HG03460 (cell line): Measurements from ENCODE around the gene LNPK.
"Not testable (repeated sequence)": the region's sequence is repeated elsewhere in the genome, so short reads cannot be mapped to it uniquely, and the experiment has no call there.

ENCODE experiments used
- ATAC-seq: cut with Tn5 transposase; IDR thresholded peaks from one replicate; pipeline ENCODE4 v1.9.1; 2021; ENCODE audit not compliant: unreplicated experiment

Gene LNPK

DNA sequence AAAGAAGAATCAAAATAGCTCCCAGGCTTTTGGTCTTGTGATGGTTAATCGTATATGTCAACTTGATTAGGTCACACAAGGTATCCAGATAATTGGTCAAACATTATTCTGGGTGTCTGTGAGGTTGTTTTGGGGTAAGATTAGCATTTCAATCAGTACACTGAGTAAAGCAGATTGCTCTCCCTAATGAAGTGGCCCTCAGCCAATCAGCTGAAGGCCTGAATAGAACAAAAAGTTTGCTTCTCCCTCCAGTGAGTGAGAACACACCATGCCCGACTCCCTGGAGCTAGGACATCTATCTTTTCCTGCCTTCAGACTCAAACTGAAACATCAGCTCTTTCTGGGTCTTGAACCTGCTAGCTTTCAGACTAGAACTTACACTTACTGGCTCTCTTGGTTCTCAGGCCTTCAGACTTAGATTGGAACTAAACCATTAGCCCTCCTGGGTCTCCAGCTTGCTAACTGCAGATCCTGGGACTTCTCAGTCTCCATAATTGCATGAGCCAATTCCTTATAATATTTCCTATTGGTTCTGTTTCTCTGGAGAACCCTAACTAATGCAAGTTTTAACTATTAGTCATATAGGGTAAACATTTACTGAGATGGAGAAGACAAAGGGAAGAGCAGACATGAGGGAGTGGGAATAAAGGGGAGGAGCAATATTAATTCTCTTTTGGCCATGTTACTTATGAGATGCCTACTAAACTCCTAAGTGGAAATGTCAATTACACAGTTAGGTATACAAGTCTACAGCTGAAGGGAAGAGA, 25.5 kb downstream of the LNPK start:
- ATAC-seq, result no peak

- no peak for ATAC-seq
These were observed 28.7 kb downstream of the LNPK start for GRCh38 chr2:175973373-175973772.

DNA sequence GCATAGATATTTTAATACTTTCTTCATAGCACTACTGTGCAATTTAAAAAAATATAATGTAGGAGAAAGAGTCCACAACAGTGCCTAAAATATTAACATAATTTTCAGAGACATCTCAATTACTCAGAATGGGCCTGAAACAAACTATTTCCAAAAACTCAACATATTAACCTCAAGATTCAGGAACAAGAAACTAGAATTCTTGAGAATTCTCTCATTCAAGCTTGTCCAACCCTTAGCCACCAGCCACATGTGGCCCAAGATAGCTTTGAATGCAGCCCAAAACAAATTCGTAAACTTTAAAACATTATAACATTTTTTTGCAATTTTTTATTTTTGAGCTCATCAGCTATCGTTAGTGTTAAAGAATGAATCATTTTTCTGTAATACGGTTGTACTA, 35.2 kb downstream of the LNPK start:
- no peak for ATAC-seq

DNA sequence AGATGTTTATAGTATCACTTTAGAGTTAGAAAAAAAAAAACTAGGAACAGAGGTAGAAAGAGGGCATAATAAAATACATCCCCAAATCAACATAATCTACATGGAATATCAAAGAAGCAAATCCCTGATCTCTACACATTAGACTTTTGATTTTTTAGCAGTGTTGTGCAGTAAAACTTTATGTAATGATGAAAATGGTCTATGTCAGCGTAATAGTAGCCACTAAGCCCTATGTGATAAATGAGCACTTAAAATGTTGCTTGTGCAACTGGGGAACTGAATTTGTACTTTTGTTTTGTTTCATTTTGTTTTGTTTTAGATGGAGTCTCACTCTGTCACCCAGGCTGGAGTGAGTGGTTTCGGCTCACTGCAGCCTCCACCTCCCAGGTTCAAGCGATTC, 36.3 kb downstream of the LNPK start:
- ATAC-seq, result no peak

- no peak for ATAC-seq
These were observed 37.9 kb downstream of the LNPK start for GRCh38 chr2:175964195-175964594.

DNA sequence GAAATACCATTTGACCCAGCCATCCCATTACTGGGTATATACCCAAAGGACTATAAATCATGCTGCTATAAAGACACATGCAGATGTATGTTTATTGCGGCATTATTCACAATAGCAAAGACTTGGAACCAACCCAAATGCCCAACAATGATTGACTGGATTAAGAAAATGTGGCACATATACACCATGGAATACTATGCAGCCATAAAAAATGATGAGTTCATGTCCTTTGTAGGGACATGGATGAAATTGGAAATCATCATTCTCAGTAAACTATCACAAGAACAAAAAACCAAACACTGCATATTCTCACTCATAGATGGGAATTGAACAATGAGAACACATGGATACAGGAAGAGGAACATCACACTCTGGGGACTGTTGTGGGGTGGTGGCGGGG, 38.9 kb downstream of the LNPK start:
- not testable (repeated sequence) for ATAC-seq

DNA sequence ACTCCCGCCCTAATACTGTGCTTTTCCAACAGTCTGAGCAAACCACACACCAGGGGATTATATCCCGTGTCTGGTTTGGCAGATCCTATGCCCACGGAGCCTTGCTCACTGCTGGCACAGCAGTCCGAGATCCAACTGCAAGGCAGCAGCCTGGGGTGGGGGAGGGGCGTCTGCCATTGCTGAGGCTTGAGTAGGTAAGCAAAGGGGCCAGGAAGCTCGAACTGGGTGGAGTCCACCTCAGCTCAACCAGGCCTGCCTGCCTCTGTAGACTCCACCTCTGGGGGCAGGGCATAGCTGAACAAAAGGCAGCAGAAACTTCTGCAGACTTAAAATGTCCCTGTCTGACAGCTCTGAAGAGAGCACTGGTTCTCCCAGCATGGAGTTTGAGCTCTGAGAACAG, 44.2 kb downstream of the LNPK start:
- ATAC-seq, result no peak

DNA sequence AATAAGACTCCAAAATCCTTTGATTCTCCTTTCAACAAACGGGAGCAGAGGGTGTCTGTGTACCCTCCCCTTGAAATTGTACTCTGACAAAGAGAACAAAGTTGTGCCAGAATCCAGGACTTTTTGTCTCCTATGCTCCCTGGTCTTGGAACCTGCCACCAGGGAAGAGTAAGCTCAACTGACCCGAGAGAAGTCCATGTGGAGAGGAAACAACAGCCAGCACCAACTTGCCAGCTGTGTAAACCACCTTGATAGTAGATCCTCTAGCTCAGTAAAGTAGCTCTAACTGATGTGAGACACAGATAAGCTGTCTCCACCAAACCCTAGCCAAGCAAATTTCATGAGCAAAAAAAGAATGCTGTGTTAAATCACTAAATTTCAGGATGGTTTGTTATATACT, 46.9 kb downstream of the LNPK start:
- ATAC-seq, result no peak

DNA sequence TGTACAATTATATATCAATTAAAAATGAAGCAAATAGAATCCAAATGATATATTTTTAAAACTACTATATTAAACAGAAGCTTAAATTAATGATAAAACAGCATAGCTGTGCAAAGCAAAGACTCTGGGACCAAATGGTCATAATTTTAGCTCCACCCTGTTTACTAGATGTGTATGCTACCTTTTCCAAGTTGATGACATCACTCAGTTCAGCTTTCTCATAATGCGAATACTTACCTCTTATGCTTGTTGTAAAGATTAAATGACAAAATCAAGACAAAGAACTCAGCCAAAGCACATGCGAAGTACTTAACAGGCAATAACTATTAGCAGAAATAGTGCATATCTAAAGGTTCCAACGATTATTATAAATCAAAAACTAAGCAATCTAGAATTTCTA, 51.6 kb downstream of the LNPK start:
- no peak for ATAC-seq

DNA sequence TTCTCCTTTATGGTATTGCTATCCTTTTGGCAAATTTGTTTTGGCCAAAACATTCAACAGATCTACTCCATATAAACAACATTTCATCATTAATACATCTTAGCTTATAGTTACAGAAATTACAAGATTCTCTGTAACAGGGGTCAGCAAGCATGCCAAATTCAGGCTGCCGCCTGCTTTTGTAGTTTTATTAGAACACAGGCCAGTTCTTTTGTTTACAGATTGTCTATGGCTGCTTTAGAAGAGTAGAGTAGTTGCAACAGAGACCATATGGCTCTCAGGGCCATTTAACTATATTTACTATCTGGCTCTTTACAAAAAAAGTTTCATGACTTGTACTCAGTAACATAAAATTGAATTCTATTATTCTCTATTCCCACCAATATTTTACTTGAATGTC, 53.9 kb downstream of the LNPK start:
- ATAC-seq, result no peak

DNA sequence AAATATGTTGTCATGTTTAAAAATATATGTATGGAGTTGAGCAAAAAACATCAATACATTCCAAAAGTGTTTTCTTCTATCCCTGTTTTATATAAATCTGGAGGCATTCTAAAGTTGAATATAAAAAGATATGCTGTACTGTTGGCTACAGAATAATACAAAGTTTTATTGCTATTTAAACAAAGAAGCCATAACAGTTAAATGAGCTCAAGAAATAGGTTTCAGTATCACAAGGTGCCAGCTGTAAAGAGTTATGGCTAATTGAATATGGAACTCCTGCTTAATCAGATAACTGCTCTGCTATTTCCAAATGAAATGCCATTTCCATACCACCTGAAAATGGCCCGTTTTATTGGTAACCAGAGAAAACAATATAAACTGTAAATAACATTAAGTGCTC, 55.0 kb downstream of the LNPK start:
- ATAC-seq, result no peak

GRCh38 chr2:175941699-175942098, 60.4 kb downstream of the LNPK start:
- no peak for ATAC-seq

GRCh38 chr2:175937216-175937615, 64.9 kb downstream of the LNPK start:
- no peak for ATAC-seq

GRCh38 chr2:175935289-175936181, 66.5 kb downstream of the LNPK start:
- no peak for ATAC-seq

GRCh38 chr2:175932675-175933074, 69.4 kb downstream of the LNPK start:
- no peak for ATAC-seq

DNA sequence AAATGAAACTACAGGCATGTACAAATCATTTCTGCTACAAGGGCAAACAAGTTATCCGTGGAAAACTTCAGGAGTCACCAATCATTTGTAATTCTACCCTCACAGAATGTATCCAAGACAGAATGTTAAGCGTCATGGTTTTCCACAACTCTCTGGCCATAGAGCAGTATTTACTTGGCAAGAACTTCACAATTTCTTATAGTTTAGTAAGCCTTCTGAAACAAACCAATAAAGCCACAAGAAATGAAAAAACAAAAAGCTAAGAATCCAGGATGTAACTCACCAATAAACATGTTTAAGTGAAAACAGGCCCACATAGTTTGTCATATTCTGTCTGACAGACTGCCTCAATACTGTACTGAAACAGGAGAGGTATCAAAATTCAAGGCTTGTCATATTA, 70.3 kb downstream of the LNPK start:
- no peak for ATAC-seq

DNA sequence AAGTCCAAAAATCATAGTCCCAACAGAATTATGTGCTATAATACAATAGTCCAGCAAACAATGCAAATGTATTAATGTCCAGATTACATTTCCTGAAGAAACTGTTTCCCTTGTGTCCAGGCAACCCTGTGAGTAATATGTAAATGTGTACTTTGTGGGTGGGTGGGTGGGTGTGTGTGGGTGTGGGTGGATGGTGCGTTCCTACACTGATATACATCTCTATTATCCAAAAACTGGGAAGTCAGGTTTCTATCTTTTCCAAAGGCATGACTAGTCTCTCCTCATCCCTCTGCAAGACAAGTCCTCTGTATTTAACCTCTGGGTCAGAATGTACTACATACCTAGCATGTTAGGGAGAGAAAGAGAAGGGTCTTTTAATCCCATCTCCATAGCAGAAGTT, 71.6 kb downstream of the LNPK start:
- no peak for ATAC-seq

DNA sequence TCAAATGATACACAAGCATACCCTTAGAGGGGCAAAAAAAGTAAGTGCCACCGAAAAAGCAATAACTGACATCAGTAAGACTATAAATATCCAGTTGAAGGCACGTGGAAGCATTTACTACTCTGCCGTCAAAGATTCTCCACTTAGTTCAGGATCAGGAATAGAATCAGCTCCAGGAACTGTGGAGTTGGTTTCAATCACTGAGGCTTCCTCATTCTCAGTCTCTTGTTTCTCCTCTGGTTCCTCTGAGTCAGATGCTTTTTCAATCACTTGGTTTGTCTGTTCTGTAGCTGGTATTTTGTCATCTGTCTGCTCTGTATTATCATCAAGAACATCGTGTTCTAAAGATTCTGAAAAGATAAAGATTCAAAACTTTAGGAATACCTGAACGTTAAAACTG, 72.2 kb downstream of the LNPK start:
- ATAC-seq, result no peak

DNA sequence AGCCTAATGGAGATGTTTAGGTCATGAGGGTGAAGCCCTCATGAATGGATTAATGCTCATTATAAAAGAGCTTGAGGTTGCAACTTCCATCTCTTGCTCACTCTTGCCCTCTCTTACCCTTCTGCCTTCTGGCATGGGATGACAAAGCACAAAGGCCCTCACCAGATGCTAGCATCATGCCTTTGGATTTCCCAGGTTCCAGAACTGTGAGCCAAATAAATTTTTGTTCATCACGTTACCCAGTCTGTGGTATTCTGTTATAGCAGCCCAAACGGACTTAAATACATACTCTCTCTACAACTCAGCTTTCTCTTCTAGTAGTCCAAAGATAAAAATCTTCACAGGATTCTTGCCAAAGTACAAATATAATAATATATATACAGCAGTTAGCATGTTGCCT, 75.8 kb downstream of the LNPK start:
- ATAC-seq, result no peak

DNA sequence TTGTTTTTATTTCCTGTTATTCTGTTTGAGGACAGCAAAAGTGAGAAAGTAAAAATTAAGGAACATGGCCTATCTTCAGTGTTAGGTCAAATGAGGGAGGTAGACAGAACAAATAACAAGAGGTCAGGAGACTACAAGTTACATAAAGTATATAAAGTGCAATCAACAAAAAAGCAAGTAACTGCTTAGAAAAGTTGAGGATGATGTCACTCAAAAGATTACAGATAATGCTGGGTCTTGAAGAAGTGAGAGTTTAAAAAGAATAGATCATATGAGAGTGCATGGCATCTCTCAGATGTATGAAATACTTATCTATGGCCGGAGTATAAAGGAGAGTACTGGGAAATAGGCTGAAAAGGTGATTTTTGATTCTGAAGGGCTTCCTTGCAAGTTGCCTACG, 79.9 kb downstream of the LNPK start:
- no peak for ATAC-seq

DNA sequence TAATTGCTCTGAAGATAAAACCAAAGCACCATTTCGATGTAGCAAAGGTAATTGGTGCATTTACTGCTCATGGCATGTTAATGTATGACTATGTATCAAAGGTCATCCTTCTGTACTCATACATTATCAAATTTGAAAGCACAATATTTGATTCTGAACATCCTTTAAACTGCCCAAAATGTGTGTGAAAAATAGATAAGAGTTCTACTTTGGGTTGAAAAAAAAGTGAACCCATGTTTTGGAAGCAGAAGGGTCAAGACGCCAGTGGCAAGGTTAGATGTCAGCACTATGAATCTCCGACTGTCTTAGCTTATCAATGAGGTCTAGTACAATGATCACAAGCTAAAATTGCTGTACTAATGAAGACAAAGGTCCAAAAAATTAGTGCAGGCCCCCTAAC, 83.1 kb downstream of the LNPK start:
- no peak for ATAC-seq

DNA sequence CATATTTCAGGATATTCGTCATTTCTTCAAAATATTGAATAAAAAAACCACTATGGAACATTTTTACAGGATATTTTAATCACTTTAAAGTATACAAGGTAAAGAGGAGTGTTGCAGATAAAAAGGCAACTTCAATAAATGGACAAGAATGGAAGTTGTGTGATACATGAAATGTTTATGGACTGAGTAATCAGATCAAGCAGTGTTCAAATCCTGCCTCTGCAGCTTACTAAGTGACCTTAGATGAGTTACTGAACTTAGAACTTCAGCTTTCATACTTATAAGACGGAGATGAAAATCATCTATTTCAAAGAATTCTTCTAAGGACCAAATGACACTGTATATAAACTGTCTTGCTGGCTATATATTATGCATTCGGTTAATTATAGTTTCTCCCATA, 87.2 kb downstream of the LNPK start:
- no peak for ATAC-seq
